ENCODE results near the gene SELENOS.
A peak's percentile ranks its signal among the peaks of the same experiment; 100 is the strongest.

SELENOS gene

GRCh38 chr15:101237251-101237650 lies 40.0 kb downstream of the SELENOS start:
- TF ChIP-seq CTCF (IDR thresholded peaks at IDR 0.05; ENCODE audit: poor library complexity, severe bottlenecking), result no peak
- H3K9me3 ChIP-seq (ENCODE audit: severe bottlenecking), result no peaks in the 10 kb centered on the region
- no peak for ATAC-seq (ENCODE audit: low read depth)
- no peaks in the 10 kb centered on the region for H3K27me3 ChIP-seq (ENCODE audit: insufficient read depth, poor library complexity, severe bottlenecking)
- peaks cover 66% of the 10 kb centered on the region for H3K36me3 ChIP-seq (ENCODE audit: low read depth)
- no peak overlapping the region for H3K4me3 ChIP-seq (ENCODE audit: severe bottlenecking)
- DNase-seq (ENCODE audit: low spot score), result no peak
- peaks cover 30% of the 10 kb centered on the region for H3K4me1 ChIP-seq (ENCODE audit: insufficient read depth, poor library complexity, severe bottlenecking)
- H3K27ac ChIP-seq (ENCODE audit: poor library complexity, severe bottlenecking), result no peak overlapping the region

- no peaks in the 10 kb centered on the region for H3K27me3 ChIP-seq (ENCODE audit: insufficient read depth, poor library complexity, severe bottlenecking)
- H3K36me3 ChIP-seq (ENCODE audit: low read depth), result peaks cover 84% of the 10 kb centered on the region
- no peaks in the 10 kb centered on the region for H3K9me3 ChIP-seq (ENCODE audit: severe bottlenecking)
- no peak overlapping the region for H3K4me3 ChIP-seq (ENCODE audit: severe bottlenecking)
- peaks cover 20% of the 10 kb centered on the region for H3K4me1 ChIP-seq (ENCODE audit: insufficient read depth, poor library complexity, severe bottlenecking)
- peak; percentile 52; the same call in 2 of the 3 replicates for ATAC-seq (ENCODE audit: low read depth)
- DNase-seq (ENCODE audit: low spot score), result no peak
- no peak for TF ChIP-seq CTCF (IDR thresholded peaks at IDR 0.05; ENCODE audit: poor library complexity, severe bottlenecking)
- H3K27ac ChIP-seq (ENCODE audit: poor library complexity, severe bottlenecking), result peak overlapping the region; percentile 18
Observed at GRCh38 chr15:101233651-101234280, 43.5 kb downstream of the SELENOS start.

GRCh38 chr15:101232677-101233076 lies 44.6 kb downstream of the SELENOS start:
- no peak for DNase-seq (ENCODE audit: low spot score)
- ATAC-seq (ENCODE audit: low read depth), result peak; percentile 44; the same call in 1 of the 3 replicates
- H3K4me3 ChIP-seq (ENCODE audit: severe bottlenecking), result no peak overlapping the region
- H3K9me3 ChIP-seq (ENCODE audit: severe bottlenecking), result no peaks in the 10 kb centered on the region
- H3K36me3 ChIP-seq (ENCODE audit: low read depth), result peaks cover 89% of the 10 kb centered on the region
- H3K27me3 ChIP-seq (ENCODE audit: insufficient read depth, poor library complexity, severe bottlenecking), result no peaks in the 10 kb centered on the region
- peak overlapping the region; percentile 18 for H3K27ac ChIP-seq (ENCODE audit: poor library complexity, severe bottlenecking)
- H3K4me1 ChIP-seq (ENCODE audit: insufficient read depth, poor library complexity, severe bottlenecking), result peaks cover 20% of the 10 kb centered on the region
- no peak for TF ChIP-seq CTCF (IDR thresholded peaks at IDR 0.05; ENCODE audit: poor library complexity, severe bottlenecking)

- ATAC-seq (ENCODE audit: low read depth) (no peak), DNase-seq (ENCODE audit: low spot score) (no peak)
- no peak overlapping the region for H3K27ac ChIP-seq (ENCODE audit: poor library complexity, severe bottlenecking)
- TF ChIP-seq CTCF (IDR thresholded peaks at IDR 0.05; ENCODE audit: poor library complexity, severe bottlenecking), result no peak
- H3K9me3 ChIP-seq (ENCODE audit: severe bottlenecking), result no peaks in the 10 kb centered on the region
- H3K4me1 ChIP-seq (ENCODE audit: insufficient read depth, poor library complexity, severe bottlenecking), result peaks cover 6% of the 10 kb centered on the region
- H3K36me3 ChIP-seq (ENCODE audit: low read depth), result peaks cover 88% of the 10 kb centered on the region
- H3K4me3 ChIP-seq (ENCODE audit: severe bottlenecking), result no peak overlapping the region
- no peaks in the 10 kb centered on the region for H3K27me3 ChIP-seq (ENCODE audit: insufficient read depth, poor library complexity, severe bottlenecking)
Observed at GRCh38 chr15:101228313-101228712, 49.0 kb downstream of the SELENOS start.

GRCh38 chr15:101225658-101226057 lies 51.6 kb downstream of the SELENOS start:
- H3K36me3 ChIP-seq (ENCODE audit: low read depth), result peaks cover 84% of the 10 kb centered on the region
- no peak for ATAC-seq (ENCODE audit: low read depth)

More at GRCh38 chr15:101225658-101226057, 51.6 kb downstream of the SELENOS start:
- TF ChIP-seq CTCF (IDR thresholded peaks at IDR 0.05; ENCODE audit: poor library complexity, severe bottlenecking), result no peak
- H3K4me3 ChIP-seq (ENCODE audit: severe bottlenecking), result no peak overlapping the region
- no peak overlapping the region for H3K27ac ChIP-seq (ENCODE audit: poor library complexity, severe bottlenecking)
- H3K27me3 ChIP-seq (ENCODE audit: insufficient read depth, poor library complexity, severe bottlenecking), result no peaks in the 10 kb centered on the region
- H3K4me1 ChIP-seq (ENCODE audit: insufficient read depth, poor library complexity, severe bottlenecking), result no peaks in the 10 kb centered on the region
- no peaks in the 10 kb centered on the region for H3K9me3 ChIP-seq (ENCODE audit: severe bottlenecking)
- DNase-seq (ENCODE audit: low spot score), result no peak

Data from RWPE2 (cell line).